Caco-2 (cell line): ENCODE measurements around the gene CCDC91. TPM values are rescaled to one million over a fixed set of nuclear protein-coding genes. Genes with fewer than 3 reads are reported as not detected.

Experiments
- BruUV-seq: library from RNA; stranded (reverse); fragments of 400-500 nt; replicated peaks from 2 replicates; lab custom pipeline; 2021; lab: Mats Ljungman, UMichigan
- CTCF ChIA-PET: fragments of 300-600 bp; sonication (Branson Sonifier 250); formaldehyde crosslinking; loops from one replicate; lab custom pipeline; 2022; ENCODE audit warnings: antibody characterized with exemption; lab: Charles Lee
- POLR2A ChIA-PET: fragments of 300-600 bp; sonication (Branson Sonifier 250); formaldehyde crosslinking; loops from one replicate; lab custom pipeline; 2022; ENCODE audit warnings: antibody characterized with exemption; lab: Charles Lee
- DNase-seq, 2 experiments: peaks; one replicate each; pipeline versions ENCODE4 v3.0.0 to v3.0.0-alpha.2; 2020 to 2022
- H3K27me3 ChIP-seq: replicated peaks from 2 replicates; pipeline ENCODE4 v1.6.0; 2011; ENCODE audit warnings: low read length; ENCODE audit not compliant: control insufficient read depth, insufficient read depth
- H3K36me3 ChIP-seq: 2 replicates; pipeline ENCODE4 v1.5.1; 2011; ENCODE audit warnings: low read length; ENCODE audit not compliant: control insufficient read depth, insufficient read depth
- H3K4me1 ChIP-seq: fragments of 250-450 bp; sonication (Bioruptor Pico); 2 replicates; pipeline ENCODE4 v1.5.1; 2020; ENCODE audit warnings: mild to moderate bottlenecking
- H3K4me3 ChIP-seq: 2 replicates; pipeline ENCODE4 v1.5.1; 2011; ENCODE audit warnings: low read depth, mild to moderate bottlenecking, control low read depth, low read length
- H3K9me3 ChIP-seq: fragments of 250-450 bp; sonication (Bioruptor Pico); 2 replicates; pipeline ENCODE4 v1.5.1; 2020; ENCODE audit warnings: mild to moderate bottlenecking, moderate library complexity
- H3K27ac Mint-ChIP-seq: one replicate; pipeline ENCODE4 v1.8.0; 2022; ENCODE audit warnings: mixed read lengths; ENCODE audit not compliant: unreplicated experiment
- H3K27me3 Mint-ChIP-seq: one replicate; pipeline ENCODE4 v1.8.0; 2022; ENCODE audit warnings: mixed read lengths; ENCODE audit not compliant: insufficient read depth, unreplicated experiment
- H3K36me3 Mint-ChIP-seq: one replicate; pipeline ENCODE4 v1.8.0; 2022; ENCODE audit warnings: mild to moderate bottlenecking, mixed read lengths; ENCODE audit not compliant: insufficient read depth, unreplicated experiment
- H3K4me1 Mint-ChIP-seq: one replicate; pipeline ENCODE4 v1.8.0; 2022; ENCODE audit warnings: low read depth, mixed read lengths; ENCODE audit not compliant: unreplicated experiment
- H3K4me3 Mint-ChIP-seq: one replicate; pipeline ENCODE4 v1.8.0; 2022; ENCODE audit warnings: mild to moderate bottlenecking, moderate library complexity, mixed read lengths; ENCODE audit not compliant: unreplicated experiment
- H3K9me3 Mint-ChIP-seq: one replicate; pipeline ENCODE4 v1.8.0; 2022; ENCODE audit warnings: mixed read lengths; ENCODE audit not compliant: unreplicated experiment
- intact Hi-C: fragments of 100-400 bp; cut with micrococcal nuclease; formaldehyde crosslinking; loops from one replicate; pipeline ENCODE4 v1.10.0; 2022; ENCODE audit not compliant: unreplicated experiment
- total RNA-seq: library from RNA; stranded (reverse); gene quantifications from 2 replicates; pipeline ENCODE4 v1.2.3, GENCODE V29; 2022
- TF ChIP-seq, protein P1 (sequence below), 2 experiments: fragments of 200-600 bp in 1 of 2; IDR thresholded peaks; 1 replicate in 1 of 2; 2 replicates in 1 of 2; pipeline versions ENCODE4 v1.5.1 to v1.8.0; 2011 to 2022; ENCODE audit warnings: antibody characterized with exemption in 1 of 2, control low read depth in 1 of 2, inconsistent platforms in 1 of 2, low read depth in 1 of 2, low read length in 1 of 2, mild to moderate bottlenecking in 1 of 2, moderate library complexity in 1 of 2; ENCODE audit not compliant: insufficient read depth in 1 of 2, severe bottlenecking in 1 of 2, unreplicated experiment in 1 of 2

Gene CCDC91
- total RNA-seq, 1 experiment from 2014 or later, result 21.6 TPM

DNA sequence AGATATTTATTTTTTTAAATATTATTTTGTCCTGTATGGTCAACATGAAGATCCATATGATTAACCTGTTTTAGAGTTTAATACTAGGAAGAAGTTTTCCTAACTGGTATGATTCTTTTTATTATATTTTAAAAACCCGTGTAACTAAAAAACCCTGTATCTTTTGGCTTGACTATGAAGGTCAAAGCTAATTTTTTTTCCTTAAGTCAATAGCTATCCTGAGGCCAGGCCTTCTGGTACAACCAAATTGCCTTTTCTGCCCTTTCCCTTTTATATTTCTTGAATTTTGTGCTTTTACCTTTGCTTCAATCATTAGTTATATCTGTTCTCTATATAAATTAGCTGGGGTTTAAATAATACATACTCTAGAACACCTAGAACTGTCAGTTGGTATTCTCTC, 30.6 kb upstream of the CCDC91 start:
- peaks cover 2% of the 10 kb centered on the region; the same call in 1 of the 2 replicates for H3K27me3 ChIP-seq
- no peaks in the 10 kb centered on the region for H3K36me3 Mint-ChIP-seq
- BruUV-seq, result no TSS peak
- TF ChIP-seq, protein P1, sequence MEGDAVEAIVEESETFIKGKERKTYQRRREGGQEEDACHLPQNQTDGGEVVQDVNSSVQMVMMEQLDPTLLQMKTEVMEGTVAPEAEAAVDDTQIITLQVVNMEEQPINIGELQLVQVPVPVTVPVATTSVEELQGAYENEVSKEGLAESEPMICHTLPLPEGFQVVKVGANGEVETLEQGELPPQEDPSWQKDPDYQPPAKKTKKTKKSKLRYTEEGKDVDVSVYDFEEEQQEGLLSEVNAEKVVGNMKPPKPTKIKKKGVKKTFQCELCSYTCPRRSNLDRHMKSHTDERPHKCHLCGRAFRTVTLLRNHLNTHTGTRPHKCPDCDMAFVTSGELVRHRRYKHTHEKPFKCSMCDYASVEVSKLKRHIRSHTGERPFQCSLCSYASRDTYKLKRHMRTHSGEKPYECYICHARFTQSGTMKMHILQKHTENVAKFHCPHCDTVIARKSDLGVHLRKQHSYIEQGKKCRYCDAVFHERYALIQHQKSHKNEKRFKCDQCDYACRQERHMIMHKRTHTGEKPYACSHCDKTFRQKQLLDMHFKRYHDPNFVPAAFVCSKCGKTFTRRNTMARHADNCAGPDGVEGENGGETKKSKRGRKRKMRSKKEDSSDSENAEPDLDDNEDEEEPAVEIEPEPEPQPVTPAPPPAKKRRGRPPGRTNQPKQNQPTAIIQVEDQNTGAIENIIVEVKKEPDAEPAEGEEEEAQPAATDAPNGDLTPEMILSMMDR (IDR thresholded peaks at IDR 0.05; ENCODE audit: insufficient read depth in 1 of 2, low read depth in 1 of 2, low read length in 1 of 2, severe bottlenecking in 1 of 2, unreplicated experiment in 1 of 2), result no peak
- H3K27me3 Mint-ChIP-seq, result peaks cover 6% of the 10 kb centered on the region
- intact Hi-C loops, result no loop called here
- no peaks in the 10 kb centered on the region for H3K4me1 Mint-ChIP-seq
- H3K36me3 ChIP-seq, result no peaks in the 10 kb centered on the region
- H3K9me3 ChIP-seq, result no peaks in the 10 kb centered on the region
- no peaks in the 10 kb centered on the region for H3K4me1 ChIP-seq
- H3K9me3 Mint-ChIP-seq, result no peaks in the 10 kb centered on the region
- no peak overlapping the region for H3K4me3 ChIP-seq
- H3K27ac Mint-ChIP-seq, result no peak overlapping the region
- CTCF ChIA-PET, result no interaction called here
- no peak for DNase-seq
- POLR2A ChIA-PET, result no interaction called here
- H3K4me3 Mint-ChIP-seq, result no peak overlapping the region

DNA sequence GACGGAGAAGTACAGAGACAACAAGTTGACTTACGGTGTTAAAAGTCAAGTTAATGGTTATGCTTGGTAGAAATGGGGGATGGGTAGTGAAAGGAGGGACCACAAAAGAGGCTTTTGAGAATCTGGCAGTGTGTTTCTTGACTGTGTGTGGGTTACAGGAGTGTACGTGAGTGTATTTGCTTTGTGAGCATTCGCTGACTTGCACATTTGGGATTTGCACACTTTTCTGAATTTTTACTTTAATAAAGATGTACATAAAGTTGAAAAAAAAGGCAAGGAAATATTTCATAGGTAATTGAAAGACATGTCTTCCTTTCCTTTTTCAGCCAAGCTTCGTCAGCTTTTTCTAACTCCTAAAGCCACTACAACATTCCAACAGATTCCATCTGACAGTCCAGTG, 28.6 kb upstream of the CCDC91 start:
- no peaks in the 10 kb centered on the region for H3K9me3 Mint-ChIP-seq
- peaks cover 2% of the 10 kb centered on the region; the same call in 1 of the 2 replicates for H3K27me3 ChIP-seq
- no peak overlapping the region for H3K4me3 ChIP-seq
- POLR2A ChIA-PET, result no interaction called here
- no peaks in the 10 kb centered on the region for H3K36me3 Mint-ChIP-seq
- TF ChIP-seq, protein P1 (IDR thresholded peaks at IDR 0.05; ENCODE audit: insufficient read depth in 1 of 2, low read depth in 1 of 2, low read length in 1 of 2, severe bottlenecking in 1 of 2, unreplicated experiment in 1 of 2), result no peak
- CTCF ChIA-PET, result no interaction called here
- H3K9me3 ChIP-seq, result no peaks in the 10 kb centered on the region
- no peaks in the 10 kb centered on the region for H3K36me3 ChIP-seq
- H3K27me3 Mint-ChIP-seq, result peaks cover 2% of the 10 kb centered on the region
- peaks cover 6% of the 10 kb centered on the region for H3K4me1 Mint-ChIP-seq
- no peak overlapping the region for H3K4me3 Mint-ChIP-seq
- no TSS peak for BruUV-seq
- intact Hi-C loops, result no loop called here
- H3K27ac Mint-ChIP-seq, result no peak overlapping the region
- DNase-seq, result no peak
- H3K4me1 ChIP-seq, result no peaks in the 10 kb centered on the region

DNA sequence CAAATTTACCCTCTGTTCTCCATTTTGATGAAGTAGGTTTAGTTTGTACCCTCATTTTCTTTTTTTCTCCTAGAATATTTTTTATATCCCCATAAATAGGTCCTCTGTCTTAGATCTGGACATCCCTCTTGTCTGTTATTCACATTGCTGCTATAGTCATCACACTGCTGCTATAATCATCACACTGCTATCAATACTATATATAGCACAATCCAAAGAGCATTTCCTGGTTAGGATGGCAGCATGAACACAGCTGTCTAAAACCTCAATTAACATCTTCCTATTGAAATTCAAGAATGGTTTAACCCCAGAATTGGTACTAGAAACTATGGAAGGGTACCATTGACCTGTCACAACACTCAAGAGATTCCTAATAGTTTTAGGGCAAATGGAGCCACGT, 27.6 kb upstream of the CCDC91 start:
- Histone ChIP-seq H3K27me3 (no peaks in the 10 kb centered on the region), H3K9me3 (no peaks in the 10 kb centered on the region), H3K36me3 (no peaks in the 10 kb centered on the region), H3K4me3 (no peak overlapping the region), H3K4me1 (no peaks in the 10 kb centered on the region)
- ChIA-PET POLR2A (no interaction called here), CTCF (no interaction called here)
- DNase-seq, result no peak
- Mint-ChIP-seq H3K9me3 (no peaks in the 10 kb centered on the region), H3K4me3 (no peak overlapping the region), H3K4me1 (peaks cover 6% of the 10 kb centered on the region), H3K27ac (no peak overlapping the region), H3K36me3 (no peaks in the 10 kb centered on the region), H3K27me3 (no peaks in the 10 kb centered on the region)
- no TSS peak for BruUV-seq
- TF ChIP-seq, protein P1 (IDR thresholded peaks at IDR 0.05; ENCODE audit: insufficient read depth in 1 of 2, low read depth in 1 of 2, low read length in 1 of 2, severe bottlenecking in 1 of 2, unreplicated experiment in 1 of 2), result no peak
- intact Hi-C loops, result no loop called here
